ENCODE measurements around the gene CAGE1.
"Not testable (repeated sequence)": the region's sequence is repeated elsewhere in the genome, so short reads cannot be mapped to it uniquely, and the experiment has no call there.

The CAGE1 gene

GRCh38 chr6:7334685-7335084 lies 54.9 kb downstream of the CAGE1 start:
- no peak for DNase-seq

- no peak for DNase-seq
These were observed 57.3 kb downstream of the CAGE1 start for GRCh38 chr6:7332090-7332745.

GRCh38 chr6:7331452-7331851 lies 58.1 kb downstream of the CAGE1 start:
- no peak for DNase-seq

- DNase-seq, result no peak
These were observed 61.3 kb downstream of the CAGE1 start for GRCh38 chr6:7328243-7328642.

- DNase-seq, result no peak
These were observed 63.8 kb downstream of the CAGE1 start for GRCh38 chr6:7325750-7326149.

GRCh38 chr6:7324520-7324919 lies 65.0 kb downstream of the CAGE1 start:
- DNase-seq, result no peak

- DNase-seq, result no peak
These were observed 66.5 kb downstream of the CAGE1 start for GRCh38 chr6:7323074-7323473.

GRCh38 chr6:7321866-7322265 lies 67.7 kb downstream of the CAGE1 start:
- not testable (repeated sequence) for DNase-seq

- not testable (repeated sequence) for DNase-seq
These were observed 70.1 kb downstream of the CAGE1 start for GRCh38 chr6:7319406-7319805.

- DNase-seq, result no peak
These were observed 72.0 kb downstream of the CAGE1 start for GRCh38 chr6:7317538-7317937.

- DNase-seq, result no peak
These were observed 72.6 kb downstream of the CAGE1 start for GRCh38 chr6:7316658-7317533.

GRCh38 chr6:7315948-7316365 lies 73.6 kb downstream of the CAGE1 start:
- no peak for DNase-seq

- not testable (repeated sequence) for DNase-seq
These were observed 74.2 kb downstream of the CAGE1 start for GRCh38 chr6:7315087-7315947.

- no peak for DNase-seq
These were observed 75.1 kb downstream of the CAGE1 start for GRCh38 chr6:7314414-7314813.

- DNase-seq, result no peak
These were observed 75.9 kb downstream of the CAGE1 start for GRCh38 chr6:7313505-7314165.

- DNase-seq, result peak; percentile 96
These were observed 76.7 kb downstream of the CAGE1 start, which contains the start of gene SSR1 for GRCh38 chr6:7312616-7313504. Gene SSR1 (minus strand): TSS chr6:7313199. CDS start chr6:7313120, 79 bp downstream.

GRCh38 chr6:7311917-7312615 lies 77.5 kb downstream of the CAGE1 start:
- DNase-seq, result no peak

GRCh38 chr6:7311176-7311575 lies 78.4 kb downstream of the CAGE1 start:
- DNase-seq, result no peak

GRCh38 chr6:7309050-7309449 lies 80.5 kb downstream of the CAGE1 start:
- no peak for DNase-seq

- DNase-seq, result no peak
These were observed 82.0 kb downstream of the CAGE1 start for GRCh38 chr6:7307533-7307932.

GRCh38 chr6:7304821-7305220 lies 84.7 kb downstream of the CAGE1 start:
- no peak for DNase-seq

Measured in NCI-H1694 (cell line).